ENCODE results near the gene DCTN2. TPM values are rescaled to one million over a fixed set of nuclear protein-coding genes. Genes with fewer than 3 reads are reported as not detected.
A peak's percentile ranks its signal among the peaks of the same experiment; 100 is the strongest.

The DCTN2 gene
- total RNA-seq, 4 donors from 2014 or later, result 161 to 326 (median 229) TPM

- Histone ChIP-seq H3K27ac (no peak overlapping the region), H3K9me3 (no peaks in the 10 kb centered on the region), H3K36me3 (no peaks in the 10 kb centered on the region), H3K4me1 (peaks cover 0 to 15% (median 3%) of the 10 kb centered on the region in 4 donors), H3K27me3 (no peaks in the 10 kb centered on the region), H3K4me3 (peak overlapping the region in 1 of 4 donors; percentile 55)
- no peak for TF ChIP-seq POLR2A (IDR thresholded peaks at IDR 0.05)
- TF ChIP-seq CTCF (IDR thresholded peaks at IDR 0.05), result no peak
- no peak for DNase-seq
Observed at GRCh38 chr12:57550641-57551549, 3.9 kb upstream of the DCTN2 start.

GRCh38 chr12:57549909-57550640, 3.1 kb upstream of the DCTN2 start, which contains the start of gene KIF5A:
TSS of gene KIF5A (plus strand) at chr12:57550044. CDS start at chr12:57550272, 228 bp downstream.
- no peaks in the 10 kb centered on the region for H3K27me3 ChIP-seq
- H3K27ac ChIP-seq, result peak within 1 kb of the TSS in 1 of 4 donors; percentile 57
- peak in 2 of 3 donors; percentile 41 to 65 for DNase-seq
- no peaks in the 10 kb centered on the region for H3K36me3 ChIP-seq
- H3K4me3 ChIP-seq, result peak within 1 kb of the TSS; percentile 37 to 57 (median 48)
- no peaks in the 10 kb centered on the region for H3K9me3 ChIP-seq
- TF ChIP-seq CTCF (IDR thresholded peaks at IDR 0.05) (no peak), POLR2A (IDR thresholded peaks at IDR 0.05) (no peak)
- peaks cover 0 to 23% (median 3%) of the 10 kb centered on the region in 4 donors for H3K4me1 ChIP-seq

- Histone ChIP-seq H3K27ac (peak overlapping the region in 1 of 4 donors; percentile 57), H3K36me3 (no peaks in the 10 kb centered on the region), H3K4me3 (peak overlapping the region; percentile 37 to 57 (median 48)), H3K4me1 (peaks cover 0 to 27% (median 3%) of the 10 kb centered on the region in 4 donors), H3K27me3 (no peaks in the 10 kb centered on the region), H3K9me3 (no peaks in the 10 kb centered on the region)
- no peak for DNase-seq
- TF ChIP-seq CTCF (IDR thresholded peaks at IDR 0.05) (no peak), POLR2A (IDR thresholded peaks at IDR 0.05) (no peak)
Observed at GRCh38 chr12:57549203-57549908, 2.4 kb upstream of the DCTN2 start.

GRCh38 chr12:57548488-57548887, 1.5 kb upstream of the DCTN2 start:
- Histone ChIP-seq H3K27ac (no peak overlapping the region), H3K27me3 (no peaks in the 10 kb centered on the region), H3K36me3 (no peaks in the 10 kb centered on the region), H3K4me1 (peaks cover 0 to 27% (median 3%) of the 10 kb centered on the region in 4 donors), H3K4me3 (no peak overlapping the region), H3K9me3 (no peaks in the 10 kb centered on the region)
- DNase-seq, result no peak
- no peak for TF ChIP-seq POLR2A (IDR thresholded peaks at IDR 0.05)

- Histone ChIP-seq H3K9me3 (no peaks in the 10 kb centered on the region), H3K4me1 (peaks cover 0 to 27% (median 3%) of the 10 kb centered on the region in 4 donors), H3K36me3 (no peaks in the 10 kb centered on the region), H3K27me3 (no peaks in the 10 kb centered on the region), H3K27ac (no peak overlapping the region), H3K4me3 (no peak overlapping the region)
- TF ChIP-seq CTCF (IDR thresholded peaks at IDR 0.05) (no peak), POLR2A (IDR thresholded peaks at IDR 0.05) (no peak)
- no peak for DNase-seq
Observed at GRCh38 chr12:57548013-57548315, 972 bp upstream of the DCTN2 start.

Data from Peyer's patch (tissue), 4 donors.